GM12892 (cell line): ENCODE measurements around the gene PLAAT3.

ENCODE experiments used
- POLR2A ChIP-seq: IDR thresholded peaks from 2 replicates; pipeline ENCODE4 v1.6.1; 2011; ENCODE audit warnings: low read depth, low read length, control low read depth
- TAF1 ChIP-seq: IDR thresholded peaks from 2 replicates; pipeline ENCODE4 v1.6.1; 2011; ENCODE audit warnings: low read depth, mild to moderate bottlenecking, control low read depth, low read length, borderline replicate concordance

DNA sequence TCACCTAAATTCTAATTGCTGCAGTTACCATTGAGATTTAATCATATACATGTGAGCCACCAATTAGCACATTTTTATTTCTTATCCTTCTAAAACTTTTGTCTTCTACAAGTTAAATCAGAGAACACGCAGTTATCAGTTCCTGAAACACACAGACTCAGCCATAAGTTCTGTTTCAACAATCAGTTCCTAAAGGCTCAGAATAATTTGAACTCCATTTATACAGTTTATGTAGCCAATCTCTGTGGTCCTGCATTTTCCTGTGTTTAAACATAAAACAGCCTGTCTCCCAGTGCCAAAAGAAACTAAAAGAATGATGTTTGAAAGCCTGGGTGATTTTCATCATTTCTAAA is 2.9 kb downstream of the PLAAT3 start:
- no peak for TF ChIP-seq POLR2A
- TF ChIP-seq TAF1, result no peak
